Mesothelial cell of epicardium (in vitro differentiated cells): ENCODE data around the gene COL1A1. TPM values are rescaled to one million over a fixed set of nuclear protein-coding genes. Genes with fewer than 3 reads are reported as not detected.

Experiments
- DNase-seq, 2 experiments: peaks; one replicate each; pipeline ENCODE4 v3.0.0; 2021; ENCODE audit warnings: low spot score in 2 of 2; ENCODE audit not compliant: unreplicated experiment in 2 of 2
- H3K27ac Mint-ChIP-seq: 2 replicates; pipeline ENCODE4 v1.8.0; 2021; ENCODE audit warnings: mixed read lengths
- H3K27me3 Mint-ChIP-seq: 2 replicates; pipeline ENCODE4 v1.8.0; 2021; ENCODE audit warnings: low read depth, mixed read lengths
- H3K36me3 Mint-ChIP-seq: 2 replicates; pipeline ENCODE4 v1.8.0; 2021; ENCODE audit warnings: mixed read lengths
- H3K4me1 Mint-ChIP-seq: 2 replicates; pipeline ENCODE4 v1.8.0; 2021; ENCODE audit warnings: mixed read lengths
- H3K4me3 Mint-ChIP-seq: 2 replicates; pipeline ENCODE4 v1.8.0; 2021; ENCODE audit warnings: mild to moderate bottlenecking, moderate library complexity, mixed read lengths
- H3K9me3 Mint-ChIP-seq: 2 replicates; pipeline ENCODE4 v1.8.0; 2021; ENCODE audit warnings: mixed read lengths
- total RNA-seq: library from RNA; stranded (reverse); gene quantifications from 3 replicates; pipeline ENCODE4 v1.2.1, GENCODE V29; 2021
- TF ChIP-seq, protein P1 (sequence below): fragments of 200-600 bp; sonication (generic); IDR thresholded peaks from one replicate; pipeline ENCODE4 v1.5.0; 2021; ENCODE audit warnings: antibody characterized with exemption; ENCODE audit not compliant: unreplicated experiment

The COL1A1 gene
- total RNA-seq, result 3,780 to 4,004 TPM (median 3,972 TPM) in 3 replicates

DNA sequence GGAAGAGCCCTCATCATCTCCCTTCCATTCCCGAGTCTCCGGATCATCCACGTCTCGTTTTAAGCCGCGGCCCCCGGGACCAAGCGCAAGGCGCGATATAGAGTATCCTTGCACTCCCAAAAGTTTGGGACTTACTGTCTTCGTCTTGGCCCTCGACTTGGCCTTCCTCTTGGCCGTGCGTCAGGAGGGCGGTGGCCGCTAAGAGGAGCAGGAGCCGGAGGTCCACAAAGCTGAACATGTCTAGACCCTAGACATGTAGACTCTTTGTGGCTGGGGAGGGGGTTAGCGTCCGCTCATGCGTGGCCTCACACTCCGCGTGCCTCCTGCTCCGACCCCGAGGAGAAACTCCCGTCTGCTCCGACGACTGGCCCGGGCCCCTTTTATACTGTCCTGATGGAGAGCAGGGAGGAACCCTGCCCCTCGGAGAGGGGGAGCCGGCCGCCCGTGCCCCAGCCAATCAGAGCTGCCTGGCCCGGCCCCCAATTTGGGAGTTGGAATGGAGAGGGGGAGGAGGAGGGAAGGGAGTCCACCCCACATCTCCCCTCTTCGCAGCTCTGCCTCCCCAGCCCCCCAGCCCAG, at the start of gene COL1A1:
TSS of gene COL1A1 (minus strand) at position 356 of the 579 bp plus-strand sequence. CDS start at position 238, 118 bp downstream.
- peaks cover 72% of the 10 kb centered on the region for H3K4me1 Mint-ChIP-seq
- no peaks in the 10 kb centered on the region for H3K9me3 Mint-ChIP-seq
- peak; percentile 59 to 74 for DNase-seq
- H3K4me3 Mint-ChIP-seq, result peak within 1 kb of the TSS; percentile 85
- TF ChIP-seq, protein P1, sequence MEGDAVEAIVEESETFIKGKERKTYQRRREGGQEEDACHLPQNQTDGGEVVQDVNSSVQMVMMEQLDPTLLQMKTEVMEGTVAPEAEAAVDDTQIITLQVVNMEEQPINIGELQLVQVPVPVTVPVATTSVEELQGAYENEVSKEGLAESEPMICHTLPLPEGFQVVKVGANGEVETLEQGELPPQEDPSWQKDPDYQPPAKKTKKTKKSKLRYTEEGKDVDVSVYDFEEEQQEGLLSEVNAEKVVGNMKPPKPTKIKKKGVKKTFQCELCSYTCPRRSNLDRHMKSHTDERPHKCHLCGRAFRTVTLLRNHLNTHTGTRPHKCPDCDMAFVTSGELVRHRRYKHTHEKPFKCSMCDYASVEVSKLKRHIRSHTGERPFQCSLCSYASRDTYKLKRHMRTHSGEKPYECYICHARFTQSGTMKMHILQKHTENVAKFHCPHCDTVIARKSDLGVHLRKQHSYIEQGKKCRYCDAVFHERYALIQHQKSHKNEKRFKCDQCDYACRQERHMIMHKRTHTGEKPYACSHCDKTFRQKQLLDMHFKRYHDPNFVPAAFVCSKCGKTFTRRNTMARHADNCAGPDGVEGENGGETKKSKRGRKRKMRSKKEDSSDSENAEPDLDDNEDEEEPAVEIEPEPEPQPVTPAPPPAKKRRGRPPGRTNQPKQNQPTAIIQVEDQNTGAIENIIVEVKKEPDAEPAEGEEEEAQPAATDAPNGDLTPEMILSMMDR, result no peak
- H3K27ac Mint-ChIP-seq, result peak within 1 kb of the TSS; percentile 98
- H3K36me3 Mint-ChIP-seq, result peaks cover 15% of the 10 kb centered on the region
- H3K27me3 Mint-ChIP-seq, result peaks cover 16% of the 10 kb centered on the region

DNA sequence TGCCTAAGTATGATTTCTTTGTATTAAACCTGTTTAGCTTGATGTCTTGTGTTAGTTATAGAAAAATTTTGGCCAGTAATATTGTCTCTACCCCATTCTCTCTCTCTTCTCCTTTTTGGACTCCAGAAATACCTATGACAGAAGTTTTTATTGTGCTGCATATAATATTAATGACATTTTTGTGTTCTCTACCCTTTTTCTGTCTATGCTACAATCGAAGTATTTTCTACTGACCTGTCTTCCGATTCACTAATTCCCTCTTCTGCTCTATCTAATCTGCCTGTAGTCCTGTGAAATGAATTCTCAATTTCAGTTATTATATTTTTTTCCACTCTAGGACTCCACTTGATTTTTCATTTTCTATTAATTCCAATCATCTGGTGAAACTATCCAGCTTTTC, 46.8 kb upstream of the COL1A1 start:
- Mint-ChIP-seq H3K27ac (no peak overlapping the region), H3K4me3 (no peak overlapping the region), H3K36me3 (peaks cover 13% of the 10 kb centered on the region), H3K9me3 (peaks cover 37% of the 10 kb centered on the region), H3K27me3 (no peaks in the 10 kb centered on the region), H3K4me1 (peaks cover 7% of the 10 kb centered on the region)
- TF ChIP-seq, protein P1, result no peak
- DNase-seq, result no peak

DNA sequence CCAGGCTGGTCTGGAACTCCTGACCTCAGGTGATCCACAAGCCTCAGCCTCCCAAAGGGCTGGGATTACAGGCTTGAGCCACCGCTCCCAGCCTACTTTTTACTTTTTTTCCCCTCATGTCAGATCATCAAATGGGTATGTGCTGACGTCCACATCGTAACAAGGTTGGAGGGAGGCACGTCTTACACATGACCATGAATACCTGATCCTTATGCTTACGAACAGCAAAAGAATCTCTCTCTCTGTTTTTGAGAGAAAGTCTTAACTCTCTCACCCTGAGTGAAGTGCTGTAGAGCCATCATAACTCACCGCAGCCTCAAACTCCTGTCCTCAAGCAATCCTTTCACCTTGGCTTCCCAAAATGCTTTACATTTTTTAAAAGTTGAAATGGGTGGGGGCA, 43.3 kb upstream of the COL1A1 start:
- H3K27me3 Mint-ChIP-seq, result no peaks in the 10 kb centered on the region
- TF ChIP-seq, protein P1, result no peak
- H3K4me1 Mint-ChIP-seq, result peaks cover 7% of the 10 kb centered on the region
- no peak overlapping the region for H3K27ac Mint-ChIP-seq
- no peak for DNase-seq
- peaks cover 15% of the 10 kb centered on the region for H3K36me3 Mint-ChIP-seq
- H3K9me3 Mint-ChIP-seq, result peaks cover 38% of the 10 kb centered on the region
- no peak overlapping the region for H3K4me3 Mint-ChIP-seq

DNA sequence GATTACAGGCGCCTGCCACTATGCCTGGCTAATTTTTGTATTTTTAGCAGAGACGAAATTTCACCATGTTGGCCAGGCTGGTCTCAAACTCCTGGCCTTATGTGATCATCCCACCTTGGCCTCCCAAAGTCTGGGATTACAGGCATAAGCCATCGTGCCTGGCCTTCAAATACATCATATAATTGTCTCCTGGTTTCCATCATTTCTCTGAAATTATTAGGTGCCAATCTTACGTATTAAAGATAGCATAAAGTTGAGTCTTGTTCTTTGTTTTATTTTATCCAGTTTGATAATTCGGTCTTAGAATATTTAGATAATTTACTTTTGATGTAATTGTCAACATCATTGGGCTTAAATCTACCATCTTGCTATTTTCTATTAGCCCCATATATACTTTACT, 40.0 kb upstream of the COL1A1 start:
- Mint-ChIP-seq H3K36me3 (peaks cover 5% of the 10 kb centered on the region), H3K27me3 (no peaks in the 10 kb centered on the region), H3K4me1 (peaks cover 25% of the 10 kb centered on the region), H3K9me3 (peaks cover 10% of the 10 kb centered on the region), H3K27ac (no peak overlapping the region), H3K4me3 (no peak overlapping the region)
- DNase-seq, result no peak
- TF ChIP-seq, protein P1, result no peak

DNA sequence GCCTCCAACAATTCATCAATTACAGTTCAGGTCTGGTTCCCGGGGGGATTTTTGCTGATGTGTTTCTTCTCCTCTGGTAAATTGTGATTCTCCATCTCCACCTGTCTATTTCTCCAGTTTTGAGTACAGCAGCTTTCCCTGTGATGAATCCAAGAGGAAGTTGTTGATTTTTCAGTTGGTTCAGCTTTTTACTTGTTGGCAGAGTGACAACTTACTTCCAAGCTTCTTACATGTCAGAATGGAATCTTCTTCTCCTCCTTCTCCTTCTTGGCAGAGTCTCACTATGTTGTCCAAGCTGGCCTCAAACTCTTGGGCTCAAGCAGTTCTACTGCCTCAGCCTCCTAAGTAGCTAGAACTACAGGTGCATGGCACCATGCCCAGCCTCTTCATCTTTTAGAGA, 39.4 kb upstream of the COL1A1 start:
- H3K4me1 Mint-ChIP-seq, result peaks cover 25% of the 10 kb centered on the region
- H3K4me3 Mint-ChIP-seq, result no peak overlapping the region
- H3K27ac Mint-ChIP-seq, result peak overlapping the region; percentile 85
- H3K27me3 Mint-ChIP-seq, result no peaks in the 10 kb centered on the region
- TF ChIP-seq, protein P1, result no peak
- DNase-seq, result no peak
- peaks cover 5% of the 10 kb centered on the region for H3K36me3 Mint-ChIP-seq
- peaks cover 10% of the 10 kb centered on the region for H3K9me3 Mint-ChIP-seq
